ENCODE measurements around the gene HNRNPUL2. TPM values are rescaled to one million over a fixed set of nuclear protein-coding genes. Genes with fewer than 3 reads are reported as not detected.

Gene HNRNPUL2
- total RNA-seq, 2 experiments from 2014 or later: 35.2 to 37.6 TPM

DNA sequence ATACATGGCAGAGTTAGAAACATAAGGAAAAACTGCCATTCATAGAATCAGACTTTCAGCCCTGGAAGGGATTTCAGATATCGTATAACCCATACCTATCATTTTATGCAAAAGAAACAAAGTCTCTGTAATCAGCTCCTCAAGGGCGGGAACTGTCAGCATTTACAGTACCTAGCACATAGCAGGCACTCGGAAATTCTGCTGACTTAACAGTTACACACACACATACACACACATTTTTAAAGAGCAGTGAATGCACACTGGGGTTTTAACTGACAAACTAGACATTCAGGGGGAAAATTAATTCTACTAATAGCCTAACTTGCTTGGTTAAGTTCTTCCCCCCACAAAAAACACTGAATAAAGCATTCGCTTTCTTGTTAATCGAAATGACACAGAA, 11.1 kb downstream of the HNRNPUL2 start:
- peaks cover 97% of the 10 kb centered on the region for H3K36me3 ChIP-seq (ENCODE audit: insufficient read depth, low read length)
- DNase-seq (no peak), ATAC-seq (ENCODE audit: poor library complexity) (no peak)
- Mint-ChIP-seq H3K27me3 (no peaks in the 10 kb centered on the region), H3K4me3 (no peak overlapping the region), H3K27ac (no peak overlapping the region), H3K9me3 (no peaks in the 10 kb centered on the region), H3K4me1 (ENCODE audit: low read depth) (peaks cover 57% of the 10 kb centered on the region), H3K36me3 (ENCODE audit: low read depth) (peaks cover 93% of the 10 kb centered on the region)
- H3K9me3 ChIP-seq (ENCODE audit: control insufficient read depth in 1 of 2, insufficient read depth in 1 of 2, low read length in 2 of 2): no peaks in the 10 kb centered on the region
- no peaks in the 10 kb centered on the region for H3K27me3 ChIP-seq (ENCODE audit: control insufficient read depth in 1 of 2, insufficient read depth in 2 of 2, low read length in 2 of 2)
- peak overlapping the region in 1 of 2 donors; percentile 25 for H3K27ac ChIP-seq (ENCODE audit: low read depth in 1 of 2, low read length in 2 of 2)
- ChIA-PET POLR2A (interaction anchor here (1.1 to 2.8 kb wide), 4 partner anchors 9 to 140 kb away, joined by 4 to 6 read pairs (median 6); partner anchors contain the start of genes BSCL2, C11orf98, CSKMT and GNG3), CTCF (interaction anchor here (1.7 kb wide), 1 partner anchor 71 kb away, joined by 4 read pairs; no protein-coding TSS in a partner anchor)
- no peak overlapping the region for H3K4me3 ChIP-seq (ENCODE audit: low read length)
- intact Hi-C loops (cut with DNase I, micrococcal nuclease): no loop called here
- peaks cover 25% of the 10 kb centered on the region for H3K4me1 ChIP-seq (ENCODE audit: insufficient read depth, low read length)
- TF ChIP-seq, protein P1, sequence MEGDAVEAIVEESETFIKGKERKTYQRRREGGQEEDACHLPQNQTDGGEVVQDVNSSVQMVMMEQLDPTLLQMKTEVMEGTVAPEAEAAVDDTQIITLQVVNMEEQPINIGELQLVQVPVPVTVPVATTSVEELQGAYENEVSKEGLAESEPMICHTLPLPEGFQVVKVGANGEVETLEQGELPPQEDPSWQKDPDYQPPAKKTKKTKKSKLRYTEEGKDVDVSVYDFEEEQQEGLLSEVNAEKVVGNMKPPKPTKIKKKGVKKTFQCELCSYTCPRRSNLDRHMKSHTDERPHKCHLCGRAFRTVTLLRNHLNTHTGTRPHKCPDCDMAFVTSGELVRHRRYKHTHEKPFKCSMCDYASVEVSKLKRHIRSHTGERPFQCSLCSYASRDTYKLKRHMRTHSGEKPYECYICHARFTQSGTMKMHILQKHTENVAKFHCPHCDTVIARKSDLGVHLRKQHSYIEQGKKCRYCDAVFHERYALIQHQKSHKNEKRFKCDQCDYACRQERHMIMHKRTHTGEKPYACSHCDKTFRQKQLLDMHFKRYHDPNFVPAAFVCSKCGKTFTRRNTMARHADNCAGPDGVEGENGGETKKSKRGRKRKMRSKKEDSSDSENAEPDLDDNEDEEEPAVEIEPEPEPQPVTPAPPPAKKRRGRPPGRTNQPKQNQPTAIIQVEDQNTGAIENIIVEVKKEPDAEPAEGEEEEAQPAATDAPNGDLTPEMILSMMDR (IDR thresholded peaks at IDR 0.05): no peak

DNA sequence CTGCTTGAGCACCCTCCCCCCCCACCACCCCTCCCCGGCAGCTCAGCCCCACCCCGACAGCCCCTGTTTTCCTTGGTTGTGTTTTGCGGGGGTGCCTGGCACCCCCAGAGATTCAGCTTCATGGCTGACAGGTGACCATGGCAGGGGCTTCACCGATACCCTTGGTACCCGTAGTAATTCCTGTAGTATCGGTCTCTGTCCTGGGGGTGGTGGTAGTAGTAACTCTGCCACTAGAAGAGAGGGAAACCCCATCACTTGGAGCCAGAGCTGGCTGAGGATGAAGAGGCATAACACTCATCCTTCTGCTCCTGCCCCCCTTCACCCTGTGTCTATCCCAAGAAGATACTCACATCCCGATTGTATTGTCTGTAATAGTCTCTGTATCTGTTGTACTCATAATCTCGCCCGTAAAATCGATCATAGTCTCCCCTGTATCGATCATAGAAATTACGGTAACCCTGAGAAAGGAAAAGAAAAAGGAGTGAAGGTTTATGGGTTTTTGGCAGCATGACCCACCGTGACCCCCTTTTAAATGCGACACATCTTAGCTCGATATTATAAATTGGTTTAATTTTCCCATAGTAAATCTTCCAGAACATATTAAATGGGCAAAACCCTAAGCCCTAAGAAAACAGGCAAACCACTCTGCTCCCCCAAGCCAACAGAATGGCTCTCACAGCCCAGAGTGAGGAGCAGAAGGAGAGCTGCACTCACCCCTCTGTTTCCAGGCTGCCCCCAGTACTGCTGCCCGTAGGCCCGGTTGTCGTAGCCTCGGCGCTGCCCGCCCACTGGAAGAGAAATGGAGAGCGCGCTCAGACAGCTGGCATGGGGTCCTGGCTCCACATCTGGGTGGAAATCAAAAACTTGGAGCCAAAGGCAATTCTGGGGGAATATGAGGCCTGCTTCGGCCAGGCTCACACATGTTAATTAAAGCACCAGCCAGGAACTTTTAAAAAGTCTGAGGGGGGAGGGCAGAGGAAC, 11.8 kb downstream of the HNRNPUL2 start:
- H3K4me3 ChIP-seq (ENCODE audit: low read length): no peak overlapping the region
- POLR2A ChIA-PET: interaction anchor here (0.8 to 9.9 kb wide), 6 partner anchors 8 to 141 kb away, joined by 3 to 165 read pairs (median 6); partner anchors contain the start of genes BSCL2, C11orf98, CSKMT and GNG3
- Mint-ChIP-seq H3K27me3 (no peaks in the 10 kb centered on the region), H3K4me1 (ENCODE audit: low read depth) (peaks cover 52% of the 10 kb centered on the region), H3K36me3 (ENCODE audit: low read depth) (peaks cover 90% of the 10 kb centered on the region), H3K27ac (no peak overlapping the region), H3K9me3 (no peaks in the 10 kb centered on the region), H3K4me3 (no peak overlapping the region)
- no peak overlapping the region for H3K27ac ChIP-seq (ENCODE audit: low read depth in 1 of 2, low read length in 2 of 2)
- peaks cover 94% of the 10 kb centered on the region for H3K36me3 ChIP-seq (ENCODE audit: insufficient read depth, low read length)
- H3K27me3 ChIP-seq (ENCODE audit: control insufficient read depth in 1 of 2, insufficient read depth in 2 of 2, low read length in 2 of 2): no peaks in the 10 kb centered on the region
- TF ChIP-seq, protein P1 (IDR thresholded peaks at IDR 0.05): no peak
- intact Hi-C loops (cut with DNase I, micrococcal nuclease): no loop called here
- no peaks in the 10 kb centered on the region for H3K9me3 ChIP-seq (ENCODE audit: control insufficient read depth in 1 of 2, insufficient read depth in 1 of 2, low read length in 2 of 2)
- CTCF ChIA-PET: interaction anchor here (1.7 kb wide), 1 partner anchor 71 kb away, joined by 4 read pairs; no protein-coding TSS in a partner anchor
- peaks cover 25% of the 10 kb centered on the region for H3K4me1 ChIP-seq (ENCODE audit: insufficient read depth, low read length)
- DNase-seq: no peak
- no peak for ATAC-seq (ENCODE audit: poor library complexity)

DNA sequence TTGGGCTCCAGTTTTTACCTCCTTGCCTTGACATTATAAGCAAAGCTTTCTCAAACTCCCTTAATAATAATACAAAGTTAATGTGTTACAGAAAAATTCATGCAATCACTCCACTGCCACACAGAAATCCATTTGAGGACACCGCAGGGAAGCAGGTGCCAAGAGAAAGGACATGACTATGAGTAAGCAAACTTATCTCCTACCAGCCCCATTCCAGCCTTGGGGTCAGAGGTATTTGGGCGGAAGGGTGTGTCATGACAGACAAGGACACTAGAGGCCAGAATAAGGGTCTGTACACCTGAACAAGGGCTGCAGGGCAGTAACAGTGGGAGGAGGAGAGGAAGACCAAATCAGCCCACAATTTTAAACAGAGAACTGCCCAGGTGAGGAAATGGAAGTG, 13.9 kb downstream of the HNRNPUL2 start:
- H3K36me3 ChIP-seq (ENCODE audit: insufficient read depth, low read length): peaks cover 74% of the 10 kb centered on the region
- H3K4me3 Mint-ChIP-seq: no peak overlapping the region

More for the DNA sequence above, 13.9 kb downstream of the HNRNPUL2 start:
- DNase-seq (no peak), ATAC-seq (ENCODE audit: poor library complexity) (no peak)
- ChIA-PET CTCF (no interaction called here), POLR2A (interaction anchor here (1.3 to 9.9 kb wide), 2 partner anchors 15 to 61 kb away, joined by 3 to 165 read pairs; partner anchors contain the start of genes HNRNPUL2, INTS5 and TTC9C)
- H3K4me1 Mint-ChIP-seq (ENCODE audit: low read depth): peaks cover 59% of the 10 kb centered on the region
- H3K36me3 Mint-ChIP-seq (ENCODE audit: low read depth): peaks cover 85% of the 10 kb centered on the region
- H3K27ac ChIP-seq (ENCODE audit: low read depth in 1 of 2, low read length in 2 of 2): peak overlapping the region in 1 of 2 donors; percentile 50
- intact Hi-C loops (cut with DNase I, micrococcal nuclease): loop anchor here in 1 of 2 experiments (1.0 kb wide), 1 partner anchor 11 kb away; no protein-coding TSS in a partner anchor
- H3K9me3 ChIP-seq (ENCODE audit: control insufficient read depth in 1 of 2, insufficient read depth in 1 of 2, low read length in 2 of 2): no peaks in the 10 kb centered on the region
- H3K27ac Mint-ChIP-seq: peak overlapping the region; percentile 50
- peaks cover 43% of the 10 kb centered on the region for H3K4me1 ChIP-seq (ENCODE audit: insufficient read depth, low read length)
- H3K9me3 Mint-ChIP-seq: no peaks in the 10 kb centered on the region
- TF ChIP-seq, protein P1 (IDR thresholded peaks at IDR 0.05): no peak
- no peaks in the 10 kb centered on the region for H3K27me3 ChIP-seq (ENCODE audit: control insufficient read depth in 1 of 2, insufficient read depth in 2 of 2, low read length in 2 of 2)
- no peak overlapping the region for H3K4me3 ChIP-seq (ENCODE audit: low read length)
- no peaks in the 10 kb centered on the region for H3K27me3 Mint-ChIP-seq
